Measurements from ENCODE around the gene WNT9B. TPM values are rescaled to one million over a fixed set of nuclear protein-coding genes. Genes with fewer than 3 reads are reported as not detected.

WNT9B gene
- polyA plus RNA-seq, 2 of the 4 experiments (the other 2 are of a cell fraction): 0.05 TPM

- ChIA-PET CTCF (interaction anchor here (0.5 to 10.9 kb wide), 26 partner anchors 11 to 261 kb away, joined by 3 to 138 read pairs (median 11); no protein-coding TSS in a partner anchor), POLR2A (interaction anchor here (0.7 kb wide), 1 partner anchor 64 kb away, joined by 3 read pairs; no protein-coding TSS in a partner anchor)
- Histone ChIP-seq H3K4me1 (no peaks in the 10 kb centered on the region), H3K4me2 (no peak overlapping the region), H3K9me3 (no peaks in the 10 kb centered on the region), H3K4me3 (no peak overlapping the region), H3K27ac (no peak overlapping the region)
- ATAC-seq: no peak
- no peak for DNase-seq (ENCODE audit: low read depth in 1 of 2, low spot score in 1 of 2)
- TF ChIP-seq SMC3 (IDR thresholded peaks at IDR 0.05) (no peak), HOXB5 (CRISPR knock-in tag; IDR thresholded peaks at IDR 0.05) (no peak), CEBPB (IDR thresholded peaks at IDR 0.05) (no peak)
- no peak for FAIRE-seq
- WGBS (ENCODE audit: missing lambda C conversion rate): 87% methylated on average over 3 of the region's 3 CpGs
Measured at GRCh38 chr17:46834846-46835245, 16.5 kb upstream of the WNT9B start.

DNA sequence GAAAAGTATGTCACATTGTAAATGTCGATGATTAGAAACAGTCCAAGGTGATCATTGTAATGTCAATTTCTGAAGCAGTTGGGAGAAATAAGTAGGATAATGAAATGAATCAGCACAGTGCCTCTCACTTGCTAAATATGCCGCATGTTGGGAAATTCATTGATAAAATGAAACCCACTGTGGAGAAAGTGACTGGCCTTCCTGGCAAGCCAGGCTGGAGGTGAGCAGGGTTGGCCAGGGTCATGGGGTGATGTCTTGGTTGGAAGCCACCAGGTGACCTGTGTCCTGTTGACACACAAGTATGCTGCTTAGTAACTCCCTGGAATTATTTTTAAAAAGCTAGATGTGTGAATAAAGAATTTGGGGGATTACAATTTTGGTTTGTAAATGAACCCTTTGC is 14.9 kb upstream of the WNT9B start:
- FAIRE-seq (no peak), DNase-seq (ENCODE audit: low read depth in 1 of 2, low spot score in 1 of 2) (no peak), ATAC-seq (no peak)
- WGBS (ENCODE audit: missing lambda C conversion rate): 91% methylated on average over 2 of the region's 2 CpGs
- ChIA-PET POLR2A (no interaction called here), CTCF (interaction anchor here (0.6 to 10.9 kb wide), 32 partner anchors 9 to 154 kb away, joined by 3 to 138 read pairs (median 10); no protein-coding TSS in a partner anchor)
- Histone ChIP-seq H3K4me1 (0 out of 3 replicates have a peak, but pooled peaks cover 2% of the 10 kb centered on the region), H3K9me3 (no peaks in the 10 kb centered on the region), H3K4me2 (peak overlapping the region; percentile 39; the same call in 1 of the 3 replicates), H3K27ac (no peak overlapping the region), H3K4me3 (no peak overlapping the region)
- TF ChIP-seq FOSB (CRISPR knock-in tag; IDR thresholded peaks at IDR 0.05): no peak
- no peak for TF ChIP-seq NFE2L2 (conservative IDR thresholded peaks at IDR 0.05; ENCODE audit: low read length)
- no peak for TF ChIP-seq ESRRA (IDR thresholded peaks at IDR 0.05; ENCODE audit: borderline replicate concordance, low read length)
- no peak for TF ChIP-seq MAZ (IDR thresholded peaks at IDR 0.05; ENCODE audit: borderline replicate concordance, low read depth, low read length)
- TF ChIP-seq RCOR1 (IDR thresholded peaks at IDR 0.05; ENCODE audit: low read depth, low read length): no peak
- TF ChIP-seq EHMT2 (IDR thresholded peaks at IDR 0.05; ENCODE audit: low read depth): no peak
- no peak for TF ChIP-seq RNF2 (IDR thresholded peaks at IDR 0.05; ENCODE audit: borderline replicate concordance, low read depth)
- no peak for TF ChIP-seq USF2 (IDR thresholded peaks at IDR 0.05)
- TF ChIP-seq MAFK (IDR thresholded peaks at IDR 0.05; ENCODE audit: partially characterized antibody): no peak
- TF ChIP-seq ZSCAN20 (CRISPR knock-in tag; IDR thresholded peaks at IDR 0.05): no peak
- TF ChIP-seq ZNF302 (CRISPR knock-in tag; IDR thresholded peaks at IDR 0.05): no peak
- TF ChIP-seq FOXS1 (CRISPR knock-in tag; IDR thresholded peaks at IDR 0.05): no peak
- TF ChIP-seq ZC3H11A (IDR thresholded peaks at IDR 0.05): no peak
- TF ChIP-seq GATA3 (IDR thresholded peaks at IDR 0.05; ENCODE audit: borderline replicate concordance): no peak
- TF ChIP-seq RARB (CRISPR knock-in tag; IDR thresholded peaks at IDR 0.05): no peak
- no peak for TF ChIP-seq FOSL2 (IDR thresholded peaks at IDR 0.05)
- TF ChIP-seq FOSL2 (CRISPR knock-in tag; IDR thresholded peaks at IDR 0.05): no peak
- no peak for TF ChIP-seq NR3C1 (IDR thresholded peaks at IDR 0.05)
- TF ChIP-seq HDAC2 (IDR thresholded peaks at IDR 0.05): no peak
- TF ChIP-seq CHD2 (IDR thresholded peaks at IDR 0.05; ENCODE audit: low read length, partially characterized antibody): no peak
- no peak for TF ChIP-seq REST (IDR thresholded peaks at IDR 0.05)

All from A549 (cell line).